Measurements from ENCODE around the gene DLK1. TPM values are rescaled to one million over a fixed set of nuclear protein-coding genes. Genes with fewer than 3 reads are reported as not detected.

DLK1 gene
- total RNA-seq, 4 donors from 2014 or later: not detected

DNA sequence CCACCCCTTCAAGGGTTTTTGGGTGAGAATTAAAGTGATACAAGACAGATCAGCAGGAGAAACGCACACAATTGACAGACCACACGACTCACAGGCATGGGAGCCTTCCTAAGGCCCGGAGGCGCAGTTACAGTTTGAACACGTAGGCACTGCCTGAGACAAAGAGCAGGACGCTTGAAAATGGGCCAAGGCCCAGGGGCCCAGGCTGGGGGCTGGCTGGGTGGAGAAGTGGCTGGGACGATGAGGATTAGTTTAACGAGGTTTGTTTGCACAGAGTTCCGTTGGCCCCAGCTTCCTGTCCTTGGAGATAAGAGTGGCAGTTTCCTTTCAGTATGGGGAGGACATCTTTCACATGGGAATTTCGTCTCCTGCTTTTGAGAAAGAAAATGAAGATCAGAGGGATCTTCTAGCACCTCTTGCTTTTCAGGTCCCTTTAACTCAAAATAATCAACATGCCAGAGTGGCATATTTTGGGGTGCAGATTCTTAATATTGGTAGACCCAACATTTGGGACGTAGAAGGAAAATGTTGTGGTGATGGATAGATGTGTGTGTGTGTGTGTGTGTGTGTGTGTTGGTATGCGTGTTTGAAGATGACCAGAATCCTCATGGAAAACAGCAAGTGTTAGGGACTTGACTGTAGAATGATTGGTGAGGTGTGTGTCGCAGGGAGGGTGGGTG lies 44.6 kb downstream of the DLK1 start:
- intact Hi-C loops (cut with DNase I; ENCODE audit: low total_unique reads): no loop called here
- TF ChIP-seq POLR2A (IDR thresholded peaks at IDR 0.05): no peak
- TF ChIP-seq, protein P1, sequence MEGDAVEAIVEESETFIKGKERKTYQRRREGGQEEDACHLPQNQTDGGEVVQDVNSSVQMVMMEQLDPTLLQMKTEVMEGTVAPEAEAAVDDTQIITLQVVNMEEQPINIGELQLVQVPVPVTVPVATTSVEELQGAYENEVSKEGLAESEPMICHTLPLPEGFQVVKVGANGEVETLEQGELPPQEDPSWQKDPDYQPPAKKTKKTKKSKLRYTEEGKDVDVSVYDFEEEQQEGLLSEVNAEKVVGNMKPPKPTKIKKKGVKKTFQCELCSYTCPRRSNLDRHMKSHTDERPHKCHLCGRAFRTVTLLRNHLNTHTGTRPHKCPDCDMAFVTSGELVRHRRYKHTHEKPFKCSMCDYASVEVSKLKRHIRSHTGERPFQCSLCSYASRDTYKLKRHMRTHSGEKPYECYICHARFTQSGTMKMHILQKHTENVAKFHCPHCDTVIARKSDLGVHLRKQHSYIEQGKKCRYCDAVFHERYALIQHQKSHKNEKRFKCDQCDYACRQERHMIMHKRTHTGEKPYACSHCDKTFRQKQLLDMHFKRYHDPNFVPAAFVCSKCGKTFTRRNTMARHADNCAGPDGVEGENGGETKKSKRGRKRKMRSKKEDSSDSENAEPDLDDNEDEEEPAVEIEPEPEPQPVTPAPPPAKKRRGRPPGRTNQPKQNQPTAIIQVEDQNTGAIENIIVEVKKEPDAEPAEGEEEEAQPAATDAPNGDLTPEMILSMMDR (IDR thresholded peaks at IDR 0.05): no peak
- no peak overlapping the region for H3K4me3 ChIP-seq (ENCODE audit: low read depth, poor library complexity, severe bottlenecking)
- DNase-seq (ENCODE audit: low spot score in 2 of 2): peak in 1 of 2 donors; percentile 40
- WGBS, 2 donors: 71 to 77% methylated on average over 13 of the region's 13 CpGs

DNA sequence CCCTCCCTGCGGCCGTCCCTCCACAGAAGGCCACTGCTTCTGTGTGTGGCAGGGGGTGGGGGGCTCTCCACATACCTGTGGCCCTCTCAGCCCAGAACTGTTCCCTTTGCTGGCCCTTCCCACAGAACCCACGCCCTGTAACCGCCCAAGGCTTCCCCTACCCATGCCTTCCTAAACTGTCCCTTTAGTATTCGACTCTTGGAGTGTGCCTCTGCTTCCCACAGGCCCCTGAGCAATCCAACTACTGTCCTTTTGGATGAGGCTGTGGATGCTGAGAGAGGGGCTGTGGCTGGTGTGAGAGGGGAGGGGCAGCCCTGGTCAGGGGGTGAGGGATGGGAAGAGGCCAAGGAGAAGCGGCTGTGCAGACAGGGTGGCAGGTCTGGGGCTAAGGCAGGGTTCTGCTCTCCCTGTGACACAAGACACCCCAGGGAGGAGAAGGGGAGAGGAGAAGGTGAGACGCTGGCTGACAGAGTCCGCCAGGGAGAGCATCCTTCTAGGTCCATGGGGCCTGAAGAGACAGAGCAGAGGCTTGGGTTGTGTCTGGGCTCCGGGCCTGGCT lies 46.0 kb downstream of the DLK1 start:
- DNase-seq (ENCODE audit: low spot score in 2 of 2): peak in 1 of 2 donors; percentile 71

DNA sequence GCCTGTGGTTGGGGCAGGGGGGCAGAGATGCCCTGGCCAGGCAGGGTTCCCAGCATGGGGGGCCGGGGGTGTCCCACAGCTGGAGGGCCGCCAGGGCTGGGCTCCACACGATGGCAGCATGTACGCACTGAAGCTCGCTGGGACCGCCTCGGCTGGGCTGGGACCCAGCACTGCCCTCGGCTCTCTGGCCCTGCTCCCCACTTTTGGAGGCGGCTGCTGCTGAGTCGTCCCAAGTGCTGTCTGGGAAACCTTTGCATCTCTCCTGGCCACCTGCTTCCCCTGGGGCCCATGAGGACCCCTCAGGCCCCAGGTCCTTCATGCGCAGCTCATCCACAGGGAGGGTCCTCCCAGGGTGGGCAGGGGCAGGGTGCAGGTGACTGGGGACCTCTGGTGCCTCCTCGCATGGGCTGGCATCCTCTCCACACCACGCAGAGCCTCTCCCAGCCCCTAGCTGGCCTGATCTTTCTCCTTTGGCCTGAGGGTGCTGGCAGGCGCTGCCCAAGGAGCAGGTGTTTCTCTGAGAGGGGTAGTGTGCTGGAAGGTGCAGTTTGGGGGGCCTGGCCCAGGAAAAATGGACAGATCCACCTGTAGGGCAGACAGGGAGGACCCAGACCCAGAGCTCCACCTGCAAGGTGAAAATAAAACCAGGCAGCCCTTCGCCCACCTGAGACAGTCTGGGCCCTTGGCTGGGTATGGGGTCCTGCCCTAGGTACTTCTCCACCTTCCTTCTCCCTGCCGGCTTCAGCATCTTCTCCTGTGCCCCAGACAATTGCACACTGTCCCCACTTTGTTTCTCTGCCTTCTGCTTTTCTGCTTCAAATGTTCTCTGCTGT lies 46.9 kb downstream of the DLK1 start:
- intact Hi-C loops (cut with DNase I; ENCODE audit: low total_unique reads): no loop called here
- 64 to 66% methylated on average over 16 of the region's 16 CpGs for WGBS, 2 donors
- no peak overlapping the region for H3K4me3 ChIP-seq (ENCODE audit: low read depth, poor library complexity, severe bottlenecking)
- TF ChIP-seq, protein P1 (IDR thresholded peaks at IDR 0.05): no peak
- TF ChIP-seq POLR2A (IDR thresholded peaks at IDR 0.05): no peak
- DNase-seq (ENCODE audit: low spot score in 2 of 2): peak in 1 of 2 donors; percentile 82

More for the DNA sequence above, 46.0 kb downstream of the DLK1 start:
- intact Hi-C loops (cut with DNase I; ENCODE audit: low total_unique reads): no loop called here
- H3K4me3 ChIP-seq (ENCODE audit: low read depth, poor library complexity, severe bottlenecking): no peak overlapping the region
- TF ChIP-seq, protein P1 (IDR thresholded peaks at IDR 0.05): no peak
- TF ChIP-seq POLR2A (IDR thresholded peaks at IDR 0.05): no peak
- 74 to 91% methylated on average over 9 of the region's 9 CpGs for WGBS, 2 donors

DNA sequence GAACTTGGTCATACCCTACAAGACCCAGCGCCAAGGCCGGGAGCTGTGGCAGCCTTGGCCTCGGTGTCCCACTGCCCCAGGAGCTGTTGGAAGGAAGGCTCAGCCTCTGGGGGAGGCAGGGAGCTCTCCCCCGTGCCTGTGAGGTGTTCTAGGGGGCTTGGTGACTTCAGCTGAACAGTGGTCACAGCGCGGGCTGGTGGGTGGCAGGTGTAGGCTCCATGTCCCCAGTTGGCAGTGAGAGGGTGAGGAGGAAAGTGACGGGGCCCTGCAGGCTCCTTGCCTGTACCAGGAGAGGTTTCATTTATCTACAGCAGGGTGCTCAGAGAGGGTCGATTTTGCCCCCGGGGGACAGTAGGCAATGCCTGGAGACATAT lies 47.5 kb downstream of the DLK1 start:
- DNase-seq (ENCODE audit: low spot score in 2 of 2): peak in 1 of 2 donors; percentile 77
- TF ChIP-seq, protein P1 (IDR thresholded peaks at IDR 0.05): no peak
- no peak for TF ChIP-seq POLR2A (IDR thresholded peaks at IDR 0.05)
- intact Hi-C loops (cut with DNase I; ENCODE audit: low total_unique reads): no loop called here
- 87 to 89% methylated on average over 9 of the region's 9 CpGs for WGBS, 2 donors
- no peak overlapping the region for H3K4me3 ChIP-seq (ENCODE audit: low read depth, poor library complexity, severe bottlenecking)

DNA sequence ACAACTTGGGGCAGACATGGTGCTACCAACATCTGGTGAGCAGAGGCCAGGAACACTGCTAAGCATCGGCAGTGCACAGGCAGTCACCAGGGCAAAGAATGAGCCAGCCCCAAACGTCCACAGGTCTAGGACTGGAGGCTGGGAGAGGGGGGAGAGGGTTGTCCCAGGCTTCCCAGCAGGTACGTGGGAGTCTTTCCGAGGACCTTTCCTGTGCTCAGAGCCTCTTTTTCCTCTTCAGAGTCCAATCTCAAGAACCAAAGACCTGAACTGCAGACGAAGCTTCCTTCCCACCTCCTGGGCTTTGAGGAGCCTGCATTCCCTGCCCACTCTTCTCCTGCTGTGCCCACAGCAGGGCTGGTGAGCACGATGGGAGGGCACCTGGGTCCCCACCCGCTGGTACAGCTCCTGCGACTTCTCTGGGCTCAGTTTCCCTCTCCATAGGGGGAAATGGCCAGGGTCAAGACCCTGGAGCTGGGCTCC lies 48.7 kb downstream of the DLK1 start:
- no peak overlapping the region for H3K4me3 ChIP-seq (ENCODE audit: low read depth, poor library complexity, severe bottlenecking)
- intact Hi-C loops (cut with DNase I; ENCODE audit: low total_unique reads): no loop called here
- WGBS, 2 donors: 78 to 85% methylated on average over 8 of the region's 8 CpGs
- TF ChIP-seq POLR2A (IDR thresholded peaks at IDR 0.05): no peak
- TF ChIP-seq, protein P1 (IDR thresholded peaks at IDR 0.05): no peak
- peak in 1 of 2 donors; percentile 25 for DNase-seq (ENCODE audit: low spot score in 2 of 2)

Data from lower leg skin (tissue), 4 donors.